Stimulated activated CD8-positive, alpha-beta memory T cell treated with anti-CD3 and anti-CD28 coated beads, Interleukin-4, amount 100 ng/mL, for 4 hours (primary cell): ENCODE measurements around the gene MRPL28.
A peak's percentile ranks its signal among the peaks of the same experiment; 100 is the strongest.
"Not testable (repeated sequence)": the region's sequence is repeated elsewhere in the genome, so short reads cannot be mapped to it uniquely, and the experiment has no call there.

Experiments used
- DNase-seq, 2 donors: peaks; one replicate each; pipeline ENCODE4 v3.0.0-alpha.2; 2020; ENCODE audit warnings: low read depth in 2 of 2, low spot score in 1 of 2

Gene MRPL28

DNA sequence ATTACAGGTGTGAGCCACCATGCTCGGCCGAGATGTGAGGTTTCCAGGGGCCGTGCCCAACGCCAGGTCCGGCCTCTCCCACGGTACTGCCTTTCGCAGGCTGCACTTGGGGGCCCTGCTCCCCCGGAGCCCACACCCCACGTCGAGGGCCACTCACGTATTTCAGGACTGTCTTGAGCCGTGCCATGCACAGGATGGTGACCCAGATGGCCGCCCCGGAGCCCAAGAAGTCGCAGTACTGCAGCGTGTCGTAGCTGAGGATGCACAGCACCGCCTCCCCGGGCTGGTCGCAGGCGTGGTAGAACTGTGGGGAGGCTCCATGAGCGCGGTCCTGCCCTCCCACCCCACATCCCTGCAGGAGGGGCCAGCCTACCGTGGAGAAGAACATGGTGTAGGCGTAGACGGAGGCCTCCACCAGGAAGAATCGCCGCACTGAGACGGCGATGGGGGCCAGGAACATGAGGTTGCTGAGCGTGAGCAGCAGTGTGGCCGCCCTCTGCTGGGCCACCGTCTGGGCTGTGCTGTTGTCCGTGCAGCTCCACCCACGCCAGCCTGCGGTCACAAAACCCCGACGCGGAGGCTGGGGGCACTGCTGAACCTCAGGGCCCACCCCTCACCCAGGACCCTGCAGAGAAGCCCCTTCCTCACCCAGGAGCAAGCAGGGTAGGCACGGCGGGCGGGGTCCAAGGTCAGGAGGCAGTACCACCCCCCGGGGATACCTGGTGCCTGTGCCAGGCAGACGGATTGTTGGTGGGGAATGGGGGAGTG lies 3.7 kb upstream of the MRPL28 start:
- DNase-seq: no peak

DNA sequence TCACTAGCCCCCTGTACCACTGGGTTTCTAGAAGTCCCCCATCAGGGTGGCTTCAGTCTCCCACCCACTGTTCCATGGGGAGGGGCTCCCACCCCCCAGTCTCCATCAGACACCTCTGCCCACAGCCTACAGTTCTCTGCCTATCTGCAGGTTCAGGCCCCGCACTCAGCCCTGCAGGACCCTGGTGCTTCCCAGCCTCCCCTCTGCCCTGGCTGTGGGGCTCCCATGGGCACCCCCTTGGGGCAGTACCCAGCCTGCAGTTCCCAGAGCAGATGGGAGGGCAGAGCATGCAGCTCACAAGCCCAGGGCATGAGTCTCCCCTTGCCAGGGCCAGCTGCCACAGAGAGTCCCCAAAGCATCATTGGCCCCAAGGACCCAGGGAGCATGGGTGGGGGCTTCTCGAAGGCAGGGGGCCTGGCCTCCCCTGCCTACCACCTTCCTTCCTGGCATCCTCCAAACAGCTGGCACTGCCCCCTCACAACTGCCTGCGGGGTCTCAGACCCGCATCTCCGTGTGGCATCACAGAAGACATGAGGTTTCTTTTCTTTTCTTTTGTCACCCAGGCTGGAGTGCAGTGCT lies 2.8 kb upstream of the MRPL28 start:
- DNase-seq: no peak

DNA sequence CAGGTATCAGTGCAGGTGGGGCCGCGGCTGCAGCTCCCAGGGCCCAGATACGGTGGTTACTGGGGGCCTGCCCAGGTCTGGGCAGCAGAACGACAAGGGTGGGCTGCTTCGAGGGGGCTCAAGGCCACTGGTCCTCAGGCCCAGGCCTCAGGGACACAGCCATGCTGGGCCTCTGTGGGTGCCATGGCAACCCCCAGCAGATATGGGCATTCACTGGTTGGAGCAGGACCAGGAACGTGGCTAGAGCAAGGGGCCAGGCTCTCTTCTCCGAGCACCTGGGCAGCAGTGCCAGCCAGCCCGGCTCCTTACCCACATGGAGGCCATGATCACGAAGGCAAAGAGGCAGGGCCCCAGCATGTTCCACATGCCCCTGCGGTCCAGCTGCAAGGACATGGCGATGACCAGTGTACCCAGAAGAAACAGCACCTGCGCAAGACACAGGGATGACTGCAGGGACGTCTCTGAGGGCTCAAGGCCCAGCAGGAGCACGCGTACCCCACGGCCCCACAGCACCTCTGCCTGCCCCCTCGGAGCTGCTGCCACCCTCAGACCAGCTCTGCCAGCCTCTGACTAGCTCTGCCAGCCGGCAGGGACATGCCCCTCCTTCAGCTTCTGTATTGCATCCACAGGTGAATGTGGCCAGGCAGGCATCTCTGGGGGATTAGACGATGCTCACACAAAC lies 2.1 kb upstream of the MRPL28 start:
- DNase-seq: no peak

DNA sequence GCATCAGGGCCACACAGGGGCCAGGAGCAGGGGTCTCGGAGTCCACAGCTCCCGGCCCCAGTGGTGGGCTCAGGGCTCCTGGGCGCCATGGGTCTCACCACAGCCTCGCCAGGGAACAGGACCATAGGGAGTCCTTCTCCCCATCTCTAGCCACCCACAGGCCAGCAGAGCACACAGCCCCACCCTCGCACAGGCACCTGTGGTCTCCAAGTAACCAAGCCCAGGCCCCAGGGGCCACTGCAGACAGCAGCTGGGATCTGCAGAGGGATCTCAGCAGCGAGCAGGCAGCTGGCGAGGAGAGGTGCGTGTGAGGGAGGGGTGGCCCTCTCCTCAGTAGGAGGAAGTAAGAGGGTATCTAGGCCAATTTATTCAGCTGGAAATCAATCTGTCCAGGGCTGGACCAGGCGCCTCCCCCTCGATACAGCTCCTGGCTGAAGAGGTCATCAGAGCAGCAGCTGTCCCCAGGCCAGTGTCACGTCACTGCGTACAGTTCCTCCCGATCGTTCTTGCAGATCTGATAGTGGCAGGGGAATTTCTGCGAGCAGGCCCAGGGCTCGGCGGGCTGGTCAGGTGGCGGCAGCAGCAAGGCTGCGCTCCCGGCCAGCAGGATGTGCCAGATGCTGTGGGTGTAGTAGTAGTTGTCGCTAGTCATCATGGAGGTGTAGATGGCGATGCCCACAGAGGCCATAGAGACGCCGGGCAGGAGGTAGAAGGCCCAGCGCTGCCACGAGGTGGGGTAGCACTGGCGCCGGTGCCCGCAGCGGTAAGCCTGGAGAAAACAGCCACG lies 1.4 kb upstream of the MRPL28 start:
- DNase-seq: no peak

DNA sequence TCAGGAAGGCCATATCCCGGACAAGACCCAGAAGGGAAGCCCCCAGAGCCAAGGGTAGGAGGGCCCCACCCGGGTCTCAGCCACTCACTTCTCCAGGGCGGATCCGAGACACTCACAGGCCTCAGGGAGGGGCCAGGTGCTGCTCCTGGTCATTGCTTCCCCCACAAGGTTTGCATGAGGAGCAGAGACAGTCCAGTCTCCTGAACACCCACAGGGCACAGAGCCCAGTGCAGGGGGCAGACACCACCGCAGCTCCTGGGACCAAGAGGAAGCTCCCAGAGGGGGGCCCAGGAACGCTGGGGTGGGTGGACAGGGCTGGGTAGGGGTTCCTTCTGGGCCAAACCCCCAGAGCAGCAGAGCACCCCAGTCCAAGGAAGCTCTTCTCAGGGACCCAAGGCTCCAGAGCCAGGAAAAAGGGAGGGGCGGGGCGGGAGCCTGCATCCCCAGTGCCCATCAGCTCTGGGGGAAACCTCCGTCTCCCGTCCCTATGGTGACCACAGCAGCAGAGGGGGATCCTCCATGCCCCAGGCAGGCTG lies 709 bp upstream of the MRPL28 start:
- no peak for DNase-seq

DNA sequence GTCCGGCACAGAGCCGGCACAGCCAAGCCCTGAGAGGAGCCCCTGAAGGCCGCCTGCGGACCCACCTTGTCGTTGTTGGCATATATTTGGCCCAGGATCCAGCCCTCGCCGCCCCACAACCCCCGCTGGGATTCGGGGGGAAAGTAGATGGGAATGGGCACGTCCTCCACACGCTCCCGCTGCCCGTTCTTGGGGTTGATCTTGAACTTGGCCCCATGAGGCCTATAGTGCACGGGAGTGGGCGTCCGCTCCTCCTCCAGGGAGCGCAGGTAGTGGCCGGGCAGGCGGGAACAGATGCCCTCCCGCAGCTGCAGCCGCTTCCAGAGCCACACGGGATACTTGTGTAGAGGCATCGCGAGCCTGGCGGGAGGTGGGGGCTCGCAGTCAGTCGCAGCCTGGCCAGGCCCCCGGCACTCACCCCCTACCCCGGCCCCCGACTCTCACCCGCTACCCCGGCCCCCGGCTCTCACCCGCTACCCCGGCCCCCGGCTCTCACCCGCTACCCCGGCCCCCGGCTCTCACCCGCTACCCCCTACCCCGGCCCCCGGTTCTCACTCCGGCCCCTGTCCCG lies 387 bp downstream of the MRPL28 start:
- no peak for DNase-seq

DNA sequence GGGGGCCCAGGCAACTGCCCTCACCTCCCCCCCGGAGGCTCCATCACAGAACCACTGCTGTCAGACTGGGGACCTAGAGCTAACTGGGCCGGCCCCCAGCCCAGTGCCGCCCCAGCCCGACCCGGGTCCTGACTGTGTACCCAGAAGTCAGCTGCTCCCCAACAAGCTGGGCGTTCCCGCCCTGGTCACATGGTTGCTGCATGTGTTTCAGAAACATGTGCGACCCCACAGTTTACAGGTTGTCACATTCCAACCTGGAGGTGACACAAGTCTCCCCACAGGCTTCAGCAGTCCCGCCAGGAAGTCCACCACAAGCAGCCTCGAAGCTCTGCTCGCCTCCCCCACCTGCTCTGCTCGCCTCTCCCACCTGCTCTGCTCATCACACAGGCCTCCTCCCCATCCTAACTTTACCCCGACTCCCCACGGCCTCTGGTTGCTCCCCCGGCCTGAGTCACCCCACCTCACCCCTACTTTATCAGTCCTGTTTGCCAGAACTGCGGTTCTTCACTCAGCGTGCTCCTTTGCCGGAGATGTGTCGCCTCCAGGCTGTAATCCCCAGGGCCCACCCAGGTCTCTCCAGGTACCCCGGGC lies 968 bp downstream of the MRPL28 start:
- DNase-seq: no peak

DNA sequence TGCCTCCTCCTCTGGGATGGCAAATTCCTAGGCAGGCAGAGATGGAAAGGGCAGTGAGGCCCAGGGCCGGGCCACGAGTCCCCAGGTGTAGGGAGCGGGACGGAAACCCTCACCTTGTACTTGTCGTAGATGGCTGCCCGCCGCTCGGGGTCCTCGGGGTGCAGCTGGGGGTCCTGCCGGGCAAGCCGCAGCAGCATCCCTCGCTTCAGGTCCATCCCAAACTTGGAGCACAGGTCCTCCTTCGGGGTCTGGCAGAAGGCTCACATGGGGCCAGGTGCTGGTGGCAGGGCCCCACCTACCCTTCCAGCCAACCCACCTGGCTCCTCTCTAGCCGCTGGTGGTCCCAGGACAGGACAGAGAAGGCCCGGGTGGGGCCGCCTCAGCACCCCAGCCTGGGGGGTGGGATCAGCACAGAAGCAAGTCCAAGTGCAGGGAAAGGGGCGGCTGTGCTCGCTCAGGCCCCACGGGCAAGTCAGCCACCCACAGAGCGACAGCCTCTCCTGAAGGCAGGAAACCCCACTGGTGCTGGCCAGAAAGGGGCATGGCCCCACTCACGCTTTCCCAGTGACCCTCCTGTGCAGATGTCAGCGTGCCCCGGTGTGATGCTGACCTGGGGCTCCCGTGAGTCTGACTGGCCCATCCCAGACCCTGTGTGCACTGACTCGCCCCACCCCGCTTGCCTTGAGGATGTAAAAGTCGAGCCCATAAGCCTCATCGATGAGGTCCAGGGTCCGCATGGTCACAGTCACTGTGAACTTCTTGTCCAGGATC lies 1.8 kb downstream of the MRPL28 start:
- DNase-seq: no peak

DNA sequence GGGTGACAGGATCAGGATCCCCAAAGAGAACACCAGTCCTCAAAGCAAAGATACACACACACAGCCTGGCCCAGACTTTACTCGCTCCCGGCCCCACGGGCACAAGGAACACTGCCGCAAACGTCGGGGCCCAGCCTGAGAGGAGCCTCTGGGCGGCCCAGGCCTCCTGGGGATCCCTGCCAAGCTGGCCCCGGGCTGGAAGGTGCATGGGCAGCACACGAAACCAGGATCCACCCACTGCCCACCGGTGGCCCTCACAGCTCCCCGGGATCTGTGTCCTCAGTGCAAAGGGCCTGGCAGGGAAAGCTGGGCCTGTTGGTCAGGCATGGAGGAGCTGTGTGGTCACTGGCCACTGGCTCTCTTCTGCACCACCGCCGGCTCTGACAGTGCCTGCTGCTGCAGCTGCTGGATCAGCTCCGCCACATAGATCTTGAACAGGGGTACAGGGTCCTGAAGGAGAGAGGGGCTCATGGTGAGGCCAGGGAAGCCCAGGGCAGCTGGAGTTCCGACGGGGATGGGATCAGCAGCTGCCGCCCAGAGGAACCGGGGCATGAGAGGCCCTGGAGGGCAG lies 2.9 kb downstream of the MRPL28 start:
- DNase-seq: no peak

DNA sequence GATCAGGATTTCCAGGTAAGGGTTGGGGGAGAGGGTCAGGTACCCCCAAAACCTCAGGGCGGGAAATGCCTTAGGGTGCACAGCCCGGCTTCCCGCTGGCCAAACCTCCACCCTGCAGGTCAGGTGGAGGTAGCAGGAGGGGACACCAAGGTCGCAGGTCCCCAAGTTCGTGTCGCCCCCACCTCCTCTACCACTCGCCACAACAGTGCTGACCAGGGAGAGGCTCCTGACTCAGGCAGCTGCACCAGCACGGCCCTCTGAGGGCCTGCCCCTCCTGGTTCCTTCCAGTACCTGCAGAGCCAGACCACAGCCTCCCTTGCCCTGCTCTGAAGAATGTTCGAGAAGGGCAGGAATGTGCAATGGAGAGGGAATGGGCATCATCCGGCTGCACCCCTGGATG lies 3.9 kb downstream of the MRPL28 start:
- DNase-seq: no peak

DNA sequence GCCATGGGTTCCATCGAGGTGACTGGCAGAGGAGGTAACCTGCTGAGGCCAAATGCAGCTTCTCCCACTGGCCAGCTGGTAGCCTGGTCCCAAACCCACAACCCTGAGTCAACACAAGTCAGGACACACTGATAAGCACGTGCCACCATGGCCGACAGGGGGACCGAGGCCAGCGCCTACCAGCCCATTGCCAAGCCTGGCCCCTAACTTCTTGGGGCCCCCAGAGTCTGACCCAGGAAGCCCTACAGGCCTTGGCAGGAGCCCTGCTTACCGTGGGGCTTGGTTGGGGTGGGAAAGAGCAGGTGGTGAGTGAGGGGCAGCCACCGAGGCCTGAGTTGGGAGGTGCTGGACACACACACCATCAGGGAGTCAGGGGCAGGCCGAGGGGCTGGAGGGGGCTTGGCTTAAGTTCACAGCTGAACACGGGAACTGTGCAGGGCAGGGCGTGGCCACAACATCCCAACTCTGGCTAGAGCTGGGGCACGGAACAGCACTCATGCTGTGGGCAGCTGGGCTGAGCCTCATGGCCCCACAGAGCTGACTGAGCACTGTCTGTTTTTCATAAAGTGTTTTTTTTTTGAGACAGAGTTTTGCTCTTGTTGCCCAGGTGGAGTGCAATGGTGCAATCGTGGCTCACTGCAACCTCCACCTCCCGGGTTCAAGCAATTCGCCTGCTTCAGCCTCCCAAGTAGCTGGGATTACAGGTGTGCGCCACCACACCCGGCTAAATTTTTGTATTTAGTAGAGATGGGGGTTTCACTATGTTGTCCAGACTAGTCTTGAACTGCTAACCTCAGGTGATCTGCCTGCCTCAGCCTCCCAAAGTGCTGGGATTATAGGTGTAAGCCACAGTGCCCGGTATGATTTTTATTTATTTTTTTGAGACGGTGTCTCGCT lies 5.5 kb downstream of the MRPL28 start:
- no peak for DNase-seq

DNA sequence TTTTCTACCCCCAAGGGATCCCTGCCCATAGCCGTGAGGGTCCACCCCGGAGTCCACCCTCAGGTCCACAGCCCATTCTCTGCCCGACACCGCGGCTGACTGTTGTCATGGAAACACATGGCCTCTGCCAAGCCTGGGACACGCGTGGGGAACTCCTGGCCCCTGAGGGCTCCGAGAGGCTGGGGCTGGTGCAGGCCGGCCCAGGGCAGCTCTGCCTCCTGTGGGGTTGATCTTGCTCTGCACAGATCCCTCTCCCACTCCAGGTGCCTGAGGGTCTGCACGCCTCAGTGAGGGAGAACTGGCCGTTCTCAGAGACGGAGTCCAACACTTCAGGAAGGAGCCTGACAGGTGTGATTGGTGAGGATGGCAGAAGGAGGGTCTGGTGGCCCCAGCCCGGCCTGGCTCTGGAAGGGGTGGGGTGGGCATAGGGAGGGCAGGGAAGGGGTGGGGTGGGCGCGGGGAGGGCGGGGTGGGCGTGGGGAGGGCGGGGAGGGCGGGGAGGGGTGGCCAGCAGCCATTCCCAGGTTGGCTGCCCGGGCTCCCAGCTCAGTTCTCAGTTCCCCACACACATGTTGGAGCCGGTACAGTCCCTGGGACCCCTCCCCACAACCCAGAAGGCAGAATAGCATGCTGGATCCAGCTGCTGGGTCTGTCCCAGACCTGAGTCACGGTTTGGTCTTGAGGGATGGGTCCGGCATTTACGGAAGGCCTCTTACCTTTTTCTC lies 6.4 kb downstream of the MRPL28 start:
- DNase-seq: no peak

DNA sequence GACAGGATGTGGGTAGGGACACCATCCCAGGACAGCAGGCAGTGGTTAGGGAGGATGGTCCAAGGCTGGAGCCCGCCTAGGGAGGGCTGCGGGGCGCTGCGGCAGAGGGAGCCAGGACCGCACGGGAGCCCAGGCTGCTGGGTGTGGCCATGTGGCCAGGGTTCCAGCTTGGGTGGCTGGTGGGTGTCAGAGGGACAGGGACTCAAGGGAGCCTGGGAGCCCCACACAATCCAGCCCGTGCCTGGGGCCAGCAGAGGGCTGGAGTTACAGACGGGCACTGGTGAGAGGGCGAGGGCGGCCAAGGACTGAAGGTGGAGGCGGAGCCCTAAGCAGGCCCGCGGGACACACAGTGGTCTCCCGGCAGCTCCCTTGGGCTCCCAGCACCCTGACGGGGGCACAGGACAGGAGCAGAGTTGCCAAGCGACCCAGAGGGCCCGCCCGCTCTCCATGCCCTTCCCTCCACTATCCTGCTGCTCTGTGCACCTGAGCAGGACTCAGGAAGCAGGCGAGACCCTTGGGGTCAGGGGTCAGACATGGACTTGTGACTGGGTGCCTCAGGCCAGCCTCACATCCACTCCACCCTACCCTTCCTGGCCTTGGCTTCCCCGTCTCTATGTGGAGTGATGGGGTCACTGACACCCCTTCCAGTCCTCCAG lies 7.1 kb downstream of the MRPL28 start:
- DNase-seq: no peak

DNA sequence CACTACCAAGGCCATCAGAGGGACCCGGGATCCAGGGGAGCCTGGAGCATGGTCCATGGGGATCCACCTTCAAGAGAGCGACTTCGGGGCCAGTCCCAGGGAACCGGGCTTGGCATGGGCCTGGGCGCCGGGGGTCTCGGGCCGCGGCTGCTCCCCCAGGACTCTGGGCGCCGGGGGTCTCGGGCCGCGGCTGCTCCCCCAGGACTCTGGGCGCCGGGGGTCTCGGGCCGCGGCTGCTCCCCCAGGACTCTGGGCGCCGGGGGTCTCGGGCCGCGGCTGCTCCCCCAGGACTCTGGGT lies 7.7 kb downstream of the MRPL28 start:
- not testable (repeated sequence) for DNase-seq

DNA sequence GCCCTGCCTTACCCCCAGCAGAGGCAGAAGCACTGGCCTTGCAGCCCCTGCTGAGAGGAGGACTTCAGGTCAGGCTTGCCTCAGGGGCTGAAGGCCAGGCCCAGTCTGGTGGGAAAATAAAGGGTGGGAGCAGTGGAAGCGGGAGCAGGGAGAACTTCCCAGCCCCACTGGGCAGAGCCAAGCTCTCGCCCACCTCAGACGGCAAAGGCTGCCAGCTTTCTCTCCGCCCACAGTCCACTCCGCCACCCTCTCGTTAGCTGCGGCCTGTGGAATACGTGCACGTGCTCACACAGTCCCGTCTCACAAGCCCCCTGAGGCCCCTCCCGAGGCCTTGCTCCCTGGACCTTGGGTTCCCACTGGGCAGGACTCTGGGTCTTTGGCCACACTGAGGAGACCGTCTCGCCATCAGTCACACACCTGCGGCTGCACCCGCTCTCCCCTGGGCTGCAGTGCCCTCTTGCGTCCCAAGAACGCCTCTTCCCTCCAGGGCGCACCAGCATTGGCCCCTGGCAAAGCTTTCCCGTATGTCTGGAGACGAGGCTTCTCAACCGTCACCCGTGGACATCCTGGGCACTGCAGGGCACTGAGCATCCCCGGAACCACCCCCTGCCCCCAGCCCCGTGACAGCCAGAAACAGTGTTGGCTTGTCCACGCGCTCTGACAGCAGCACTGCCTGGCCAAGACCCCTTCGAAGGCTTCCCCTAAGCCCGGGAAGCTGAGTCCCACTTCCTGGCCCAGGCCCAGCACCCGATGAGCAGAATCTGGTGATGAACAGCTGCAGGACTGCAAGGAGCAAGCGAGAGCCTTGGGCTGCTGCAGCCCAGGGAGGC lies 8.3 kb downstream of the MRPL28 start:
- peak; percentile 44 for DNase-seq

DNA sequence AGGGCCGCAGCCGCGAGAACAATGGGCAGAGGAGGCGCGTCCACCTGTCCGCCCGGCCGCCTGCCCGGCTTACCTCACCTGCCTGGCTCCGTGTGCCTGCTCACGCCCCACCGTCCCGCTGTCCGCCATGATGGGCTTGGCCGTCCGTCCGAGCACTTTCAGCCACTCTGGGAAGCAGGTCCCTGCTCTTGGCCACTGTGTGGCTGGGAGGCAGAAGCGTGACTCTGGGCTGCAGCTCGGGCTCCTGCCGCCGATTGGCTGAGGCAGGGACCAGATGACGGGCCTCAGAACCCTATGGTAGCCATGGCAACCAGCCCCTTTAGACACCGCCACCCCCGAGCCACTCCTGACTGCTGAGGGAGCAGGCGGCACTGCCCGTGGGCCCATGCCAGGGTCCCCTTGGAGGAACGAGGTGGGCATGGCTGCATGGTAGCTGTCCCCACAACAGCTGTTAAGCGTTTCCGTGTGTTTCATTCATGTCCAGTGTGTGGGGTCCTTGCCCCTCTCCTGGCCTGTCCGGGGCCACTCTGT lies 8.9 kb downstream of the MRPL28 start:
- no peak for DNase-seq
